Left colon (tissue), 2 donors: Measurements from ENCODE around the gene SIX6. TPM values are rescaled to one million over a fixed set of nuclear protein-coding genes. Genes with fewer than 3 reads are reported as not detected.
"Not testable (repeated sequence)": the region's sequence is repeated elsewhere in the genome, so short reads cannot be mapped to it uniquely, and the experiment has no call there.

Experiments used
- ATAC-seq: fragments of 200-7000 bp; cut with Tn5 transposase; one replicate; pipeline ENCODE4 v1.9.1; 2020; ENCODE audit warnings: mild to moderate bottlenecking, moderate library complexity
- DNase-seq, 2 donors: peaks; one replicate each; pipeline ENCODE4 v3.0.0-alpha.2; 2020
- intact Hi-C, 2 donors: fragments of 100-400 bp; cut with DNase I in 1 of 2; cut with micrococcal nuclease in 1 of 2; formaldehyde crosslinking; loops; one replicate each; pipeline versions ENCODE4 v1.11.2 to v1.14.0; 2022; cut with DNase I, micrococcal nuclease
- long read RNA-seq: library from polyadenylated mRNA; unstranded; transcript quantifications from one replicate; pipeline ENCODE4 v2.0.0, GENCODE V29; 2021
- total RNA-seq, 2 donors: library from RNA; stranded (reverse); fragmentation: NEBNext Ultra II Directional; extraction: Animal tissue kit (Norgen Biotek cat#: 25700); gene quantifications; one replicate each; pipeline ENCODE4 v1.2.1, GENCODE V29; 2021
- donor health status: DM: no; HTN: no; CAD: no.
- donor health status: DM: yes; HTN: yes; CAD: no.

The SIX6 gene
- total RNA-seq: not detected
- long read RNA-seq: 0 reads

DNA sequence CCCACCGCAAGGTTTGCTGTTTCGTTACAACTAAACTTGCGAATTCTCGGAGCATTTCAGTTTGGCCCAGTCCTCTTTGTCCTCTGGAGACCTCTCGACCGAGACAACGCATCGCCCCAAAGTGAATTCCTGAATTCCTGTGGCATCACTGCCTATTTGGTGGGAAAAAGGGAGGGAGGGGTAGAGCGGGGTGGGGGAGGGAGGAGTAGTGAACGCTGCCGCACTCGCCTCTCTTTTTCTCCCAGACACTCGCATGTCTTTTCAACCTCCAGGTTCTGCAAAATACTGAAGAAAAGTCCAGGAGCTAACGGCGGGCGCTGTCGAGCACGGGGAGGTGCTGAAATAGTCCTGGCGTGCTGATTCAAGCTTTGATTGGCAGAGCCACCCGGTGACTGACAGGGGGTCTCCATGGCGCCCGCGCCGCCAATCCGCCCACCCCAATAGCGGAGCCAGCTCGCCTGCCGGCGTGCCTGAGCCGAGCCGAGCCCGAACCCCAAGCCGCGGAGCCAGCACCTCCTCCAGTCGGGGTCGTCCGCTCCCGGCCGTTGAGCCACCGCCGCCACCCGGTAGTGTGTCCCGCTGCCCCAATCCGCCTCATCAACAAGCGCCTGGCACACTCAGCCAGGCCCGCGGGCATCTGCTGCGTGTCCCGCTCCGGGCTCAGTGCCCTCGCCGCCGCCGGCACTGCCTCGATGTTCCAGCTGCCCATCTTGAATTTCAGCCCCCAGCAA, at the start of gene SIX6:
TSS of gene SIX6 (plus strand) at position 440 of the 731 bp plus-strand sequence. CDS start at position 693, 253 bp downstream.
- intact Hi-C loops: no loop called here
- DNase-seq: no peak
- ATAC-seq: no peak

- intact Hi-C loops, ATAC-seq: not testable (repeated sequence)
Measured at GRCh38 chr14:60480248-60480647, 28.7 kb upstream of the SIX6 start.

GRCh38 chr14:60482743-60483142, 26.2 kb upstream of the SIX6 start:
- DNase-seq (no peak), ATAC-seq (no peak)
- intact Hi-C loops: no loop called here

More at GRCh38 chr14:60480248-60480647, 28.7 kb upstream of the SIX6 start:
- DNase-seq: not testable (repeated sequence)

GRCh38 chr14:60485057-60485597, 23.8 kb upstream of the SIX6 start:
- intact Hi-C loops: no loop called here
- ATAC-seq (no peak), DNase-seq (no peak)

DNA sequence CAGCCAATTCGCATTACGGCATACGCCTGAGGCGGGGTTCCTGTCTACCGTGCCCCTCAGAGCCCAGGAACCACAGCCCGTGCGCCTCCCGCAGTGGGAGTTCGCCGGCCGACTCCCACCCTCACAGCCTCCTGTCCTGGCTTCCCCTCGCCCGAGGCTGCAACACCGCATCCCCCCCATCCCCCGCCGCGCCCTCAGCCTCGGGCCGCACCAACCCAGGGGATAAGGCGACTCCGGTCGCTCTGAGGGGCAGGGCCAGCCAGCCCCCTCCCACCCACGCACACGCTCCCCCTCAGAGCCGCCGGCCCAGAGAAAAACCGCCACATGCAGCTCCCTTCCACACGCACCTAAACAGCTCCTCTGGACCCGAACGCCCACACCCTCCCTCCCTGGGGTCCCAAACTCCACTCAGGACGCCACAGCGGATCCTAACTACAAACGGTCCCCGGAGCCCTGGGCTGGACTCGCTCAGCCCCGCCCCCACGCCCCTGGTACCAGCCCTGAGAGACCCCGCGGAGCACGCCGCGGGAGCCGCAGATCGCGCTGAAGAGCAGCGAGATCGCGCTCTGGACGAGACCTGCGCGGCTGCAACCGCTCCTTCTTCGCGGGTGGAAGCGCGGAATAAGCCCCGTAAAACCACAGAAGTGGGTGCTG, 23.2 kb upstream of the SIX6 start, which contains the start of gene C14orf39:
TSS of gene C14orf39 (minus strand) at position 466 of the 654 bp plus-strand sequence. CDS start 985 bp downstream, outside the sequence.
- intact Hi-C loops: no loop called here
- no peak for DNase-seq
- no peak for ATAC-seq

- DNase-seq: no peak
- no peak for ATAC-seq
- intact Hi-C loops: no loop called here
Measured at GRCh38 chr14:60487211-60487610, 21.7 kb upstream of the SIX6 start.

GRCh38 chr14:60488175-60488574, 20.8 kb upstream of the SIX6 start:
- DNase-seq: no peak
- ATAC-seq: no peak
- intact Hi-C loops: no loop called here

GRCh38 chr14:60490270-60490669, 18.7 kb upstream of the SIX6 start:
- DNase-seq (no peak), ATAC-seq (no peak)
- intact Hi-C loops: no loop called here

GRCh38 chr14:60495946-60496345, 13.0 kb upstream of the SIX6 start:
- ATAC-seq: no peak
- intact Hi-C loops: no loop called here
- no peak for DNase-seq

- ATAC-seq (no peak), DNase-seq (no peak)
- intact Hi-C loops: no loop called here
Measured at GRCh38 chr14:60502541-60502940, 6.4 kb upstream of the SIX6 start.

GRCh38 chr14:60505448-60505847, 3.5 kb upstream of the SIX6 start:
- DNase-seq (no peak), ATAC-seq (no peak)
- intact Hi-C loops: no loop called here

DNA sequence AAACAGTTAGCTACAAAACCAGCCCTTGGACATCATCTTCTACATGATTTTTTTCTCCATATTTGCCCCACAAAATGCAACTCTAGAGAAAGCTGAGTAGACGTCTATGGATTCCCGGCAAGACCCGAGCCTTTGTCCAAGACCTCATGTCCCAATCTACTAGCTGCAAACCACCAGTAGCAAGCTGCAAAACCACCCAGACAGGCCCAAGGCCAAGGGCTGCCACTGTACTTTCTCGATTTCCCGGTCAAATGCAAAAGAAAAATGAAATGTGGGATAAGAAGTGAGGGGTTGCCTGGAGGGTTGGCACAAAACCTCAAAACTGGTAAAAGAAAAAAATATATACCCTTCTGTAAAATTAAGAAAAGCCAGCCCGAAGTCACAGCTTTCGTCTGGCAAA, 2.9 kb upstream of the SIX6 start:
- intact Hi-C loops: no loop called here
- ATAC-seq: no peak
- DNase-seq: no peak

DNA sequence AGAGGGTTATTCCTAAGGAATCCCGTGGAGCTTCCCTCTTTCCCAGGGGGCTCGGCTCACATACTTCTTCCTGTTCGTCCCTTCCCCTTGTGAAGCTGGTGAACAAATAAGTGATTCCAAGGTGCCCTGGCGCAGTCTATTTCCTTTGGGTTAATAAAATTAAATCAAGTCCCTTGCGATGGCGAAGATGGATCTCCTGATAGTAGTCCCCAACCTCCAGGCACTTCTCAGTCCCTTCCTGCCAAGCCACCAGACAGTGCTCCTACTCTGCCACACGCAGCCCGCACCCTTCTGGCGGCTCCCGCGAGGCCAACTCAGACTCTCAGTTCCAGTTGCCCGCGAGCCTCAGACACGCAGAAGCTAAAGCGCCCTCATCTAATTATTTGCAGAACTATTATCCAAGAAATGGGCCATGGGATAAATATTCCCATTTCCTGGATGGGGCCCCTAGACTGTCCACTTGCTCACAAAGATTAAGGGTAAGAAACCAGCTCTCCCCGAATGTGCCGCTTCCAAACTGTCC, 2.4 kb upstream of the SIX6 start:
- no peak for ATAC-seq

GRCh38 chr14:60506985-60507829, 1.7 kb upstream of the SIX6 start:
- DNase-seq: no peak
- no peak for ATAC-seq
- intact Hi-C loops: no loop called here

More for the DNA sequence above, 2.4 kb upstream of the SIX6 start:
- no peak for DNase-seq
- intact Hi-C loops: no loop called here

DNA sequence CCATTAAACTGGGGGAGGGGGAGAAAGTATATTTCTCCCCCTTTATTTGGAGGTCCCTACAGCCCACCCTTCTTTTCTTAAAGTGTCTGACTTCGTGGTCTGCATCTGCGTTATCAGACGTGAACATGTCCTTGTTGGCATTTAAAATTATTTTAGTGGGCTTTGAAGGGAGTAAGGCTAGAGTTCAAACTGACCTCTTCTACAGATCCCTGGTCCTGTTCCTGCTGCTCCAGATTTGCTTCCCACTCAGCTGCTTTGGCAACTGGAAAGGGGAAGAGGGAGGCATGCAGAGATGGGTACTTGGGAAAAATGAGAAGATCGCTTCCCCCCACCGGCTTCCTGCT, 611 bp upstream of the SIX6 start:
- no peak for DNase-seq
- intact Hi-C loops: no loop called here
- no peak for ATAC-seq

GRCh38 chr14:60509438-60510253, 700 bp downstream of the SIX6 start:
- ATAC-seq (no peak), DNase-seq (no peak)
- intact Hi-C loops: no loop called here

DNA sequence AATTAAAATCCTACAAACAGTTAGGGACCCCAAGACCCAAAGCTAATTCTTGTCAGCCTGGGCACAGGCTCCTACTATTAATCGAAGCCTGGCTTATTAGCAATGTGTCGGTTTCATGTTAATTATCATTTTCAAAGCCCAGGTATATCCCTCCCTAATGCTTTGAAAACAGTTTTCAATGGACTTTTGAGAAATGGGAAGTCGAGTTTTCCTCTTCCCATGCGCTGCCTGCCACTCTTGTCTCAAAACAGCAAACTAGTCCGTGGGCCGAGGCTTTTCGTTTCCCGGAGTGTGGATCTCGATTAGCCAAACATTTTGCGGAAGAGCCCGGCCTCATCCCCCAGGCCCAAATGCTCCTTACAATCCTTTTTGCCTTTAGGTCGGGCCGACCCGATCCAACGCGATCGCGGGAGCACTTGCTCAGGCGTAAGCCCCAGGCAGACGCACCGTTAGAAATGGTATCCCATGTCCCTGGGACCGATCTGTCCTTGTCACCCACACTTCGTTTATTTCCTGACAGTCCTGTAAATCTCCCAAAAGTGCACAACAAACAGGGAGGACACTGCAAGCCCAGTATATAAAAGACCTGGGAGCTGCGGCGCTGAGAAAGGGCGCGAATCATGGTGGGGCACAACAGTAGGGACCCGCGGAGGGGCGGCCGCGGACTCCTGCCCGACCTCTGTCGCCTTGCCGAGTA, 1.5 kb downstream of the SIX6 start:
- ATAC-seq (no peak), DNase-seq (no peak)
- intact Hi-C loops: no loop called here
